Left colon (tissue), 2 donors: Measurements from ENCODE around the gene ACSS1. TPM values are rescaled to one million over a fixed set of nuclear protein-coding genes. Genes with fewer than 3 reads are reported as not detected.

Source experiments
- ATAC-seq: fragments of 200-7000 bp; cut with Tn5 transposase; one replicate; pipeline ENCODE4 v1.9.1; 2020; ENCODE audit warnings: mild to moderate bottlenecking, moderate library complexity
- DNase-seq, 2 donors: peaks; one replicate each; pipeline ENCODE4 v3.0.0-alpha.2; 2020
- intact Hi-C, 2 donors: fragments of 100-400 bp; cut with DNase I in 1 of 2; cut with micrococcal nuclease in 1 of 2; formaldehyde crosslinking; loops; one replicate each; pipeline versions ENCODE4 v1.11.2 to v1.14.0; 2022; cut with DNase I, micrococcal nuclease
- total RNA-seq, 2 donors: library from RNA; stranded (reverse); fragmentation: NEBNext Ultra II Directional; extraction: Animal tissue kit (Norgen Biotek cat#: 25700); gene quantifications; one replicate each; pipeline ENCODE4 v1.2.1, GENCODE V29; 2021
- donor health status: DM: no; HTN: no; CAD: no.
- donor health status: DM: yes; HTN: yes; CAD: no.

ACSS1 gene
- total RNA-seq, 2 donors from 2014 or later: 37.8 to 43.6 TPM

GRCh38 chr20:25051386-25052155, 6.4 kb downstream of the ACSS1 start:
- DNase-seq (peak; percentile 2 to 10), ATAC-seq (no peak)
- intact Hi-C loops: no loop called here

- intact Hi-C loops: no loop called here
- DNase-seq (peak; percentile 7 to 19), ATAC-seq (no peak)
These were observed 7.2 kb downstream of the ACSS1 start for GRCh38 chr20:25050501-25051350.

DNA sequence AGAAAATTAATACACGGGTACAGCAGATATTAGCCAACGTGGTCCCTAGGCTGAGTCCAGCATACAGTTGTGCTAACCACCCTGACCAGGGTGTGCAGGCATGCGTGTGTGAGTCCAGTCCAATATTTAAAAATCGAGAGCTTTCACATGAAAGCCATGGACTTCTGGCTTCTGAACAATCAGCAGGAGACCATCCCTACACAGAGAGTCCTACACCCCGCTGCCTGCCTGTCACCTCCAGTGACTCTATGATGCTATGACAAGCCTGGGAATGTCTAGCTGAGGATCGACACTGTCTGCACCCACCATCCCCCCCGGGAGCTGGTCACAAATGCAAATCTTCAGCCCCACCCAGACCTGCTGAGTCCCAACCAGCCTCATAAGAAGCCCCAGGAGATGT, 7.9 kb downstream of the ACSS1 start:
- intact Hi-C loops: no loop called here
- ATAC-seq: no peak
- peak in 1 of 2 donors; percentile 12 for DNase-seq

- no peak for ATAC-seq
- intact Hi-C loops: no loop called here
- DNase-seq: peak; percentile 4 to 20
These were observed 8.5 kb downstream of the ACSS1 start for GRCh38 chr20:25049261-25050060.

GRCh38 chr20:25048519-25048952, 9.4 kb downstream of the ACSS1 start:
- intact Hi-C loops: no loop called here
- peak; percentile 1 to 25 for DNase-seq
- ATAC-seq: peak; percentile 26

DNA sequence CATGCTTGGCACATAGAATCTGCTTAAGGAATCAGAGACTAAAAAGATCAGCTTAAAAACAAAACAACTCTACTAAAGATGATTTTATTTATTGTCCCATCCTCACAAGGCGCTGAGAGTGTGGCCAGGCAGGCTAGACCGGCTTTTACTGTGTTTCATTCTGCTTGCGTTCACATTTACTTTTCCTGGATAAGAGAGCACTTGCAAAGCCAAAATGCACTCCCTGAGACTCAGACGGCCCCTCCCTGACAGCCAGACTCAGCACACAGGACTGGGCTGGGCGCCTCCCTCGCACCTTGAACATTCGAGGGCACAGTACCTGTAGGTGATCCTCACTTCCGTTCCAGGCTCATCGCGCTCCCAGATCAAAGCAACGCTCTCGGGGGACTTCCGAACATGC, 10.2 kb downstream of the ACSS1 start:
- DNase-seq (peak; percentile 3 to 13), ATAC-seq (peak; percentile 26)

DNA sequence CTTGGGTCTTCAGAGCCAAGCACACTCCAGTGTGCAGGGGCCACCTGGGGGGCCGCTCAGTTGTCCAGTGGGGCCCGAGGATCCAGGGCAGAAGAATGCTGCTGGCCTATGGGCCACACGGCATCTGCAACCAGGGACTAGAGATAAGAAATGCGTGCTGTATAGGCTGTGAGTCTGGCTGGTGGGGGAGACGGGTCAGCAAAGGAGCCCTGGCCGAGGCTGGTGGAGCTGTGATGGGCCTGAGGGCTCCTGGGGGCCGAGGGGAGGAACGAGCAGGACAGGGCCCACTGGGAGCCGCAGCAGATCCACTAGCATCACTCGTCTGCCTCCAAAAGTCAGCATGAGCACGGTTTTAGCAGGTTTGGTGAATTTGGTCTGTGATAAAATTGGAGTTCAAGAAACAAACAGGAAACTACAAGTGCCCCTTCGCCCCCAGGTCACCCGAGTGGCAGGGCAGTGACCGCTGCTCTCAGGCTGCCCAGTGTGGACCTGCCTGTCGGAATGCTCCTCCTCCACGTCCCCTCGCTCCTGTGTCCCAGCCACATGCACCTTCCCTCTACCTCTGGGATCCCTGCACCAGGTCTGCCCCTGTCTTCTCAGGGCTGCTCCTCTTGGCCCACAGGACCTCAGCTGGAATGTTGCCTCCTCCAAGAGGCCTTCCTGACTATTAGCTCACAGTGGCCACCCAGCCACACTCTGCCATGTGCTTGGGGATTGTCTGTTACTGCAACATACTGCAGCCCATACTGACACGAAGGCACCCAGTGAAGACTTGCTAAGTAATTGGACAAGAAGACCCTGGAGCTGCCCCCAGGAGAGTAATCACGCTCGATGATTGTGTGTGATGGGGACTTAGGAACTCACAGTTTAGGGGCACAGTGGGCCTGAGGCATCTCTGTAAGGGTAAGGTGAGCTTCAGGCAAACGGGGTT, 10.9 kb downstream of the ACSS1 start:
- DNase-seq: peak; percentile 2 to 20
- intact Hi-C loops: no loop called here
- ATAC-seq: no peak

More for the DNA sequence above, 10.2 kb downstream of the ACSS1 start:
- intact Hi-C loops: no loop called here

- DNase-seq (peak; percentile 4 to 19), ATAC-seq (no peak)
- intact Hi-C loops: no loop called here
These were observed 11.7 kb downstream of the ACSS1 start for GRCh38 chr20:25046181-25046641.

- intact Hi-C loops: no loop called here
- DNase-seq (peak in 1 of 2 donors; percentile 8), ATAC-seq (no peak)
These were observed 12.6 kb downstream of the ACSS1 start for GRCh38 chr20:25045343-25045712.

GRCh38 chr20:25044660-25045342, 13.1 kb downstream of the ACSS1 start:
- intact Hi-C loops: no loop called here
- ATAC-seq: no peak
- DNase-seq: no peak

GRCh38 chr20:25044261-25044560, 13.7 kb downstream of the ACSS1 start:
- intact Hi-C loops: no loop called here
- no peak for ATAC-seq
- DNase-seq: no peak

DNA sequence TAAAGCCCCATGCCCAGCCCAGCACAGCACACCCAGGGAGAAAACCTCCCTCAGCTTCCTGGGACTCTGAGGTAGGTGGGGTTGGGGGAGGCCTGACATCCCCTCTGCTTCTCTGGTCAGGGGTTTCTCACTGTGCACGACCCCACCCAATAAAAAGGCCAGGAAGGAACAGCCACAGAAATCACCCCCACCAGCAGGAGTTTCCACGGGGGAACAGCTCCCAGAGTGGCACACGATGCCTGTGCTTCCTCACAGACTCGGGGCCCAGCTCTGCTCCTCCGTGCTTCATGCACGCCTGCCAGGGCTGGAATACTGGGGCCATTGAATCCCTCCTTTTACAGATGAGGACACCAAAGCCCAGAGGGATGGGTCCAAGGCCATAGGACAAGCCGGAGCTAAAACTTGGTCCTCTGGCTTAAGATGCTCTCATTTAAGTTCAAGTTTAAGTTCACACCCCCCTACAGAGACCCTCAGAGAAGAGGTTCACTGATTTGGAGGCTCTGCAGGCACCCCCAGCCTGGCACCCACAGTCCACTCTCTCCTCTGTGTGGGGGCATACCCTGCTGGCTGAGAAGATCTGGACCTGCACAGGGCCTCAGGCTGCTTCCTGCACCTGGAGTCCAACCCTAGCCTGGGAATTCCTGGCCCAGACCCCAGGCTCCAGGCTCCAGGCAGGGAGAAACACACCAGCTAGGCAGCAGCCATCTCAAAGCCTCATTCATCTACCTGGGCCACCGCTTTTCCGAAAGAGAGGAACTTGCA, 14.3 kb downstream of the ACSS1 start:
- DNase-seq (no peak), ATAC-seq (no peak)
- intact Hi-C loops: no loop called here

GRCh38 chr20:25042531-25043498, 15.1 kb downstream of the ACSS1 start:
- intact Hi-C loops: no loop called here
- DNase-seq (peak; percentile 52 to 67), ATAC-seq (peak; percentile 56)

DNA sequence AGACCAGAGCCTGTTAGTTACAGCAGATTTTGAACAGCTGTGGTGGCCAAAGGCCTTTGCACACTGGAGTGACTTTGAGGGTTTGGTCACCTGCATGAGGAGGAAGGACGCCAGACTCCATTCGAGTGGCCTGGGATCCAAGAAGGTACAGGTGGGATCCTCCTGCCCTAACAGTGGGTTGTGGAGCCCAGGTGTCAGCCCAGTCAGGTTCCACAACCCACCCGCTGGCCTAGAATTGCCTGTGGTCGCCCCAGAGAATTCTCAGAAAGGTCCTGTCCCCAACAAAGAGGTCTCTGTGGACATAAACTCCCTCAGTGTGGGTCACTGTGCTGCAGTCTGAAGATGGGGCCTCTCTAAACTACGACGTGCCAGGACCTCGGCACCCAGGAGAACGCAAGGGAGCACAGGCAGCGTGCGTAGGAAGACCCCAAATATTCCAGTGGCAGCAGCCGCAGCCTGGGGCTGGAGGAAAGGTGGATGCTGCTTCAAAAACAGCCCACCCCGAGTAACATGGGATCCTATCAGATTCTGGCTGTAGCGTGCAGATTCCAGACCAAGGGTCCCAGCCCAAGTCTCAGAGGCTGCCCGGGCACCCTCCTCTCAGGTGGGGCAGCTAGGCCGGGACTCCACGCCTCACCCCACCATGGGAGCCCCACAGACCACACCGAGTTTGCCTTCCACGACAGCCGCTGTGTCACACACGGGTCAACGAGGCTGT, 16.0 kb downstream of the ACSS1 start:
- no peak for ATAC-seq
- intact Hi-C loops: no loop called here
- DNase-seq: no peak

DNA sequence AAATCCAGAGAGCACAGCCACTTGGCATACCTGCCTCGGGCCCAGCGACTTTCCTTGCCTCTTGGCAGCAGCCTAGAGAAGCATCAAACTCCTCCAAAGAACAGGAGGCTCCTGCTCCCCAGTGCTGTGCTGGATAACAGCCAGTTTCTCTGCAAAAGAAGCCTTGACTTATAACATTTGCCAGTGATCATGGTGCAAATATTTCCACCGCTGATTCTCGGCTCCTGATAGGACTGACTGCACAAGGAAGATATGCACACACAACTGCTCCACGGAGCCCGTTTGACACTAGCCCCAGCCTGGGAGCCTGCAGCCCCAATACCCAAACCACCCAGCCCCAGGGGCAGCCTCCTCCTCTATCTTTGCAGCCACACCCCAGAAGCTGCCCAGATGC, 17.5 kb downstream of the ACSS1 start:
- DNase-seq (peak in 1 of 2 donors; percentile 77), ATAC-seq (peak; percentile 10)
- intact Hi-C loops: no loop called here
